Activated B cell treated with CpG ODN at 0.5 μM for 24 hours (primary cell): Measurements from ENCODE around the gene GOLGA7B. TPM values are rescaled to one million over a fixed set of nuclear protein-coding genes. Genes with fewer than 3 reads are reported as not detected.

Experiments used
- ATAC-seq: fragments of 200-7000 bp; cut with Tn5 transposase; one replicate; pipeline ENCODE4 v1.10.0; 2021; ENCODE audit warnings: low read depth, mild to moderate bottlenecking, moderate library complexity
- CTCF ChIA-PET: fragments of 350-600 bp; sonication (Branson Sonifier 250); formaldehyde crosslinking; loops from one replicate; lab custom pipeline; 2021; ENCODE audit warnings: antibody characterized with exemption; lab: Charles Lee
- POLR2A ChIA-PET: fragments of 350-600 bp; sonication (Branson Sonifier 250); formaldehyde crosslinking; loops from one replicate; lab custom pipeline; 2021; ENCODE audit warnings: antibody characterized with exemption; lab: Charles Lee
- DNase-seq: peaks from one replicate; pipeline ENCODE4 v3.0.0; 2022
- H3K27ac Mint-ChIP-seq: one replicate; pipeline ENCODE4 v1.8.0; 2020; ENCODE audit warnings: mixed read lengths
- H3K27me3 Mint-ChIP-seq: one replicate; pipeline ENCODE4 v1.8.0; 2021; ENCODE audit warnings: mixed read lengths
- H3K36me3 Mint-ChIP-seq: one replicate; pipeline ENCODE4 v1.8.0; 2021; ENCODE audit warnings: low read depth, mixed read lengths
- H3K4me1 Mint-ChIP-seq: one replicate; pipeline ENCODE4 v1.8.0; 2021; ENCODE audit warnings: mixed read lengths
- H3K4me3 Mint-ChIP-seq: one replicate; pipeline ENCODE4 v1.8.0; 2020; ENCODE audit warnings: mild to moderate bottlenecking, mixed read lengths
- H3K9me3 Mint-ChIP-seq: one replicate; pipeline ENCODE4 v1.8.0; 2020; ENCODE audit warnings: mixed read lengths
- intact Hi-C: fragments of 100-400 bp; cut with micrococcal nuclease; formaldehyde crosslinking; loops from one replicate; pipeline ENCODE4 v1.15.1; 2024
- total RNA-seq: library from RNA; stranded (reverse); gene quantifications from 2 replicates; pipeline ENCODE4 v1.2.3, GENCODE V29; 2022
- TF ChIP-seq, protein P1 (sequence below): fragments of 200-600 bp; IDR thresholded peaks from one replicate; pipeline ENCODE4 v1.8.0; 2022; ENCODE audit warnings: antibody characterized with exemption, mild to moderate bottlenecking

The GOLGA7B gene
- total RNA-seq, 1 donor from 2014 or later, result 0.04 TPM

DNA sequence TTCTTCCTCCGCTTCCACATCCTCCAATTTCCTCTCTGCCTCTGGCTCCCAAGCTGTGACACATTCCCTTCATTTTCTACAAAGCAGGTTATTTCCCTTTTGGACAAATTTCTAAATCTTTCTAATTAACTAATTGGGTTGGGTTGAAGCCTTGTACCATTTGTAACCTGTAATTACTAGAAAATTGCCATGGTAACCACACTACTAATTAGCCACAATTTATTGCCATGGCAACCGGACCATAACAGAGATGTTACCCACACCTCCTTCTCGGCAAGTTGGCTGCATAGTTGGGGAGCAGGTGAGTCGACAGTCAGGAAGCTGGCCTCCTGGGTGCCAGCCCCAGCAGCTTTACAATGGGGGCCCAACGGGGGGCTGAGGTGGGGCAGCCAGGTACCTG, 61.6 kb downstream of the GOLGA7B start:
- no peaks in the 10 kb centered on the region for H3K9me3 Mint-ChIP-seq
- no peak overlapping the region for H3K4me3 Mint-ChIP-seq
- H3K4me1 Mint-ChIP-seq, result no peaks in the 10 kb centered on the region
- H3K27ac Mint-ChIP-seq, result no peak overlapping the region
- TF ChIP-seq, protein P1, sequence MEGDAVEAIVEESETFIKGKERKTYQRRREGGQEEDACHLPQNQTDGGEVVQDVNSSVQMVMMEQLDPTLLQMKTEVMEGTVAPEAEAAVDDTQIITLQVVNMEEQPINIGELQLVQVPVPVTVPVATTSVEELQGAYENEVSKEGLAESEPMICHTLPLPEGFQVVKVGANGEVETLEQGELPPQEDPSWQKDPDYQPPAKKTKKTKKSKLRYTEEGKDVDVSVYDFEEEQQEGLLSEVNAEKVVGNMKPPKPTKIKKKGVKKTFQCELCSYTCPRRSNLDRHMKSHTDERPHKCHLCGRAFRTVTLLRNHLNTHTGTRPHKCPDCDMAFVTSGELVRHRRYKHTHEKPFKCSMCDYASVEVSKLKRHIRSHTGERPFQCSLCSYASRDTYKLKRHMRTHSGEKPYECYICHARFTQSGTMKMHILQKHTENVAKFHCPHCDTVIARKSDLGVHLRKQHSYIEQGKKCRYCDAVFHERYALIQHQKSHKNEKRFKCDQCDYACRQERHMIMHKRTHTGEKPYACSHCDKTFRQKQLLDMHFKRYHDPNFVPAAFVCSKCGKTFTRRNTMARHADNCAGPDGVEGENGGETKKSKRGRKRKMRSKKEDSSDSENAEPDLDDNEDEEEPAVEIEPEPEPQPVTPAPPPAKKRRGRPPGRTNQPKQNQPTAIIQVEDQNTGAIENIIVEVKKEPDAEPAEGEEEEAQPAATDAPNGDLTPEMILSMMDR, result no peak
- DNase-seq (no peak), ATAC-seq (no peak)
- no peaks in the 10 kb centered on the region for H3K36me3 Mint-ChIP-seq
- ChIA-PET CTCF (no interaction called here), POLR2A (no interaction called here)
- H3K27me3 Mint-ChIP-seq, result peaks cover 22% of the 10 kb centered on the region
- intact Hi-C loops, result no loop called here

- H3K27ac Mint-ChIP-seq, result no peak overlapping the region
These were observed 63.5 kb downstream of the GOLGA7B start for GRCh38 chr10:97913193-97913592.

GRCh38 chr10:97913614-97914013, 64.0 kb downstream of the GOLGA7B start:
- no peaks in the 10 kb centered on the region for H3K9me3 Mint-ChIP-seq
- no peak for DNase-seq
- TF ChIP-seq, protein P1, result no peak
- CTCF ChIA-PET, result no interaction called here
- H3K36me3 Mint-ChIP-seq, result no peaks in the 10 kb centered on the region
- intact Hi-C loops, result loop anchor here (1.0 to 2.0 kb wide), 4 partner anchors 128 to 1363 kb away; no protein-coding TSS in a partner anchor
- H3K4me3 Mint-ChIP-seq, result no peak overlapping the region
- peaks cover 13% of the 10 kb centered on the region for H3K27me3 Mint-ChIP-seq
- no peaks in the 10 kb centered on the region for H3K4me1 Mint-ChIP-seq
- ATAC-seq, result no peak
- no peak overlapping the region for H3K27ac Mint-ChIP-seq
- POLR2A ChIA-PET, result no interaction called here

More at GRCh38 chr10:97913193-97913592, 63.5 kb downstream of the GOLGA7B start:
- Mint-ChIP-seq H3K27me3 (peaks cover 11% of the 10 kb centered on the region), H3K4me3 (no peak overlapping the region), H3K4me1 (no peaks in the 10 kb centered on the region), H3K36me3 (no peaks in the 10 kb centered on the region), H3K9me3 (no peaks in the 10 kb centered on the region)
- DNase-seq, result no peak
- CTCF ChIA-PET, result no interaction called here
- no peak for ATAC-seq
- TF ChIP-seq, protein P1, result no peak
- intact Hi-C loops, result no loop called here
- POLR2A ChIA-PET, result no interaction called here

GRCh38 chr10:97914171-97914836, 64.7 kb downstream of the GOLGA7B start:
- TF ChIP-seq, protein P1, result no peak
- no peak for ATAC-seq
- ChIA-PET POLR2A (no interaction called here), CTCF (interaction anchor here (1.0 to 1.8 kb wide), 7 partner anchors 12 to 1332 kb away, joined by 3 to 29 read pairs (median 5); no protein-coding TSS in a partner anchor)
- no peak for DNase-seq
- H3K36me3 Mint-ChIP-seq, result no peaks in the 10 kb centered on the region
- H3K27me3 Mint-ChIP-seq, result peaks cover 17% of the 10 kb centered on the region
- H3K27ac Mint-ChIP-seq, result no peak overlapping the region
- no peaks in the 10 kb centered on the region for H3K9me3 Mint-ChIP-seq
- no peaks in the 10 kb centered on the region for H3K4me1 Mint-ChIP-seq
- H3K4me3 Mint-ChIP-seq, result no peak overlapping the region
- intact Hi-C loops, result loop anchor here (1.0 to 2.0 kb wide), 4 partner anchors 127 to 1362 kb away; no protein-coding TSS in a partner anchor

DNA sequence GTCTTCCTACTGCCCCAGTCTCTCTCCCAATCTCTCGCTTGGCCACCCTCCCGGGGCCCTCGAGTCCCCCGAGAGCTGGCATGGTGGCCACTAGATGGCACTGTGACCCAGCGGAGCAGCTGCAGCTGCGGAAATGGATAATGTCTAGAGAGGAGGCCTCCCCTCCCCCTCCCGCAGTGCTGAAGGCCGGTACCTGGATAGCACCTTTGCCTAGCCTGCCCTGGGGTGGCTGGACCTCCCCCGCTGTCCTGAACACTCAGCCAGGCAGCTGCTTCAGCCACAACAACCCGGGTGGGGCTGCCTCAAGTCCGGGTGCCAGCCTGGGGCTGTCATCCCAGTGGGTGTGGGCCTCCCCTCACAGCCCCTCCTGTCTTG, 65.2 kb downstream of the GOLGA7B start:
- Mint-ChIP-seq H3K27ac (no peak overlapping the region), H3K27me3 (peaks cover 19% of the 10 kb centered on the region), H3K36me3 (no peaks in the 10 kb centered on the region), H3K4me3 (no peak overlapping the region), H3K9me3 (no peaks in the 10 kb centered on the region), H3K4me1 (no peaks in the 10 kb centered on the region)
- ATAC-seq (peak; percentile 73), DNase-seq (peak; percentile 44)
- ChIA-PET POLR2A (no interaction called here), CTCF (interaction anchor here (1.0 to 1.8 kb wide), 9 partner anchors 8 to 1332 kb away, joined by 3 to 29 read pairs (median 5); no protein-coding TSS in a partner anchor)
- TF ChIP-seq, protein P1, result no peak
- intact Hi-C loops, result loop anchor here (1.0 to 2.0 kb wide), 4 partner anchors 126 to 1362 kb away; no protein-coding TSS in a partner anchor
